SK-N-MC (cell line): ENCODE results near the gene GLI1.

Experiments used
- EZH2 ChIP-seq: fragments of 200-600 bp; sonication (generic); IDR thresholded peaks from one replicate; pipeline ENCODE4 v1.6.1; 2017; ENCODE audit warnings: antibody characterized with exemption
- FOXP2 ChIP-seq: optimal IDR thresholded peaks from 2 replicates; pipeline ENCODE3; 2011; ENCODE audit warnings: mild to moderate bottlenecking, moderate library complexity; ENCODE audit not compliant: insufficient read depth; ENCODE audit errors: extremely low read length, control extremely low read depth
- POLR2AphosphoS5 ChIP-seq: IDR thresholded peaks from 2 replicates; pipeline ENCODE4 v1.6.1; 2012; ENCODE audit warnings: mild to moderate bottlenecking, low read depth, low read length, borderline replicate concordance

- TF ChIP-seq FOXP2 (no peak), EZH2 (no peak), POLR2AphosphoS5 (no peak)
Measured at GRCh38 chr12:57433370-57433769, 26.2 kb upstream of the GLI1 start.
